ENCODE results near the gene UBE2J2.

DNA sequence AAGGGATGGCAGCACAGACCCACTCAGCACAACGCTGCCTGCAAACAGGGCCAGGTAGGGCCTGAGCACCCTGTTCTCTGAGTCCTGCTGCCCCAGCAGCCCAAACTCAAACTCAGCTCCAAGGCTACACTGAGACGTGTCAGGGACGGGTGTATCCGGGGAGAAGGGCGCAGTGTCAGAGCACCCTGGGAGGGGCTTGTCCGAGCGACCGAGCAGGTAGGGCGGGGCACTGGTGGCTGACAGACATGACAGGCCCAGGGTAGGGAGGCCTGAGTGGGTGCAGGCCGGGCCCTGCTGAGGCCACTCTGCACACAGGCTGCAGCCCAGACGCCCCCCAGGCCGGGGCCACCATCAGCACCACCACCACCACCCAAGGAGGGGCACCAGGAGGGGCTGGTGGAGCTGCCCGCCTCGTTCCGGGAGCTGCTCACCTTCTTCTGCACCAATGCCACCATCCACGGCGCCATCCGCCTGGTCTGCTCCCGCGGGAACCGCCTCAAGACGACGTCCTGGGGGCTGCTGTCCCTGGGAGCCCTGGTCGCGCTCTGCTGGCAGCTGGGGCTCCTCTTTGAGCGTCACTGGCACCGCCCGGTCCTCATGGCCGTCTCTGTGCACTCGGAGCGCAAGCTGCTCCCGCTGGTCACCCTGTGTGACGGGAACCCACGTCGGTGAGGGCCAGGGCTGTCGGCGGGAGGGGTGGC is 12.1 kb upstream of the UBE2J2 start:
- TF ChIP-seq JUND (IDR thresholded peaks at IDR 0.05; ENCODE audit: low read length) = no peak
- no peak for TF ChIP-seq CEBPB (IDR thresholded peaks at IDR 0.05; ENCODE audit: low read depth, low read length)
- TF ChIP-seq, protein P1, sequence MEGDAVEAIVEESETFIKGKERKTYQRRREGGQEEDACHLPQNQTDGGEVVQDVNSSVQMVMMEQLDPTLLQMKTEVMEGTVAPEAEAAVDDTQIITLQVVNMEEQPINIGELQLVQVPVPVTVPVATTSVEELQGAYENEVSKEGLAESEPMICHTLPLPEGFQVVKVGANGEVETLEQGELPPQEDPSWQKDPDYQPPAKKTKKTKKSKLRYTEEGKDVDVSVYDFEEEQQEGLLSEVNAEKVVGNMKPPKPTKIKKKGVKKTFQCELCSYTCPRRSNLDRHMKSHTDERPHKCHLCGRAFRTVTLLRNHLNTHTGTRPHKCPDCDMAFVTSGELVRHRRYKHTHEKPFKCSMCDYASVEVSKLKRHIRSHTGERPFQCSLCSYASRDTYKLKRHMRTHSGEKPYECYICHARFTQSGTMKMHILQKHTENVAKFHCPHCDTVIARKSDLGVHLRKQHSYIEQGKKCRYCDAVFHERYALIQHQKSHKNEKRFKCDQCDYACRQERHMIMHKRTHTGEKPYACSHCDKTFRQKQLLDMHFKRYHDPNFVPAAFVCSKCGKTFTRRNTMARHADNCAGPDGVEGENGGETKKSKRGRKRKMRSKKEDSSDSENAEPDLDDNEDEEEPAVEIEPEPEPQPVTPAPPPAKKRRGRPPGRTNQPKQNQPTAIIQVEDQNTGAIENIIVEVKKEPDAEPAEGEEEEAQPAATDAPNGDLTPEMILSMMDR (IDR thresholded peaks at IDR 0.05; ENCODE audit: control extremely low read depth in 1 of 3, insufficient read depth in 1 of 3, low read depth in 1 of 3, low read length in 3 of 3) = no peak
- no peak for TF ChIP-seq SIN3A (conservative IDR thresholded peaks at IDR 0.05 in 1 of 2, IDR thresholded peaks at IDR 0.05 in 1 of 2; ENCODE audit: low read depth in 1 of 2, low read length in 2 of 2)
- no peak for TF ChIP-seq POLR2A (IDR thresholded peaks at IDR 0.05; ENCODE audit: control extremely low read depth in 1 of 2, low read depth in 2 of 2, low read length in 2 of 2)
- no peak for TF ChIP-seq SP1 (IDR thresholded peaks at IDR 0.05; ENCODE audit: low read depth, low read length)
- no peak for TF ChIP-seq SIX5 (IDR thresholded peaks at IDR 0.05; ENCODE audit: low read depth, low read length)
- TF ChIP-seq RNF2 (IDR thresholded peaks at IDR 0.05; ENCODE audit: borderline replicate concordance, low read depth, low read length, missing control alignments, poor library complexity, severe bottlenecking) = no peak
- TF ChIP-seq, protein P2, sequence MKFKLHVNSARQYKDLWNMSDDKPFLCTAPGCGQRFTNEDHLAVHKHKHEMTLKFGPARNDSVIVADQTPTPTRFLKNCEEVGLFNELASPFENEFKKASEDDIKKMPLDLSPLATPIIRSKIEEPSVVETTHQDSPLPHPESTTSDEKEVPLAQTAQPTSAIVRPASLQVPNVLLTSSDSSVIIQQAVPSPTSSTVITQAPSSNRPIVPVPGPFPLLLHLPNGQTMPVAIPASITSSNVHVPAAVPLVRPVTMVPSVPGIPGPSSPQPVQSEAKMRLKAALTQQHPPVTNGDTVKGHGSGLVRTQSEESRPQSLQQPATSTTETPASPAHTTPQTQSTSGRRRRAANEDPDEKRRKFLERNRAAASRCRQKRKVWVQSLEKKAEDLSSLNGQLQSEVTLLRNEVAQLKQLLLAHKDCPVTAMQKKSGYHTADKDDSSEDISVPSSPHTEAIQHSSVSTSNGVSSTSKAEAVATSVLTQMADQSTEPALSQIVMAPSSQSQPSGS (IDR thresholded peaks at IDR 0.05; ENCODE audit: low read length) = no peak
- TF ChIP-seq, protein P3, sequence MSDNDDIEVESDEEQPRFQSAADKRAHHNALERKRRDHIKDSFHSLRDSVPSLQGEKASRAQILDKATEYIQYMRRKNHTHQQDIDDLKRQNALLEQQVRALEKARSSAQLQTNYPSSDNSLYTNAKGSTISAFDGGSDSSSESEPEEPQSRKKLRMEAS (IDR thresholded peaks at IDR 0.05) = no peak
- TF ChIP-seq POLR2AphosphoS5 (IDR thresholded peaks at IDR 0.05; ENCODE audit: low read depth, low read length) = no peak

Measured in H1 (cell line).